Effector memory CD4-positive, alpha-beta T cell (primary cell): ENCODE results near the gene WRAP73.
"Not testable (repeated sequence)": the region's sequence is repeated elsewhere in the genome, so short reads cannot be mapped to it uniquely, and the experiment has no call there.

Experiments used
- DNase-seq, 3 donors: peaks; one replicate each; pipeline ENCODE4 v3.0.0-alpha.2; 2020
- H3K27ac ChIP-seq: 2 replicates; pipeline ENCODE4 v1.7.0; 2013; ENCODE audit warnings: mild to moderate bottlenecking, low read length, moderate library complexity; ENCODE audit not compliant: insufficient read depth, poor library complexity, severe bottlenecking
- H3K27me3 ChIP-seq: replicated peaks from 2 replicates; pipeline ENCODE4 v1.7.0; 2013; ENCODE audit warnings: mild to moderate bottlenecking, low read length; ENCODE audit not compliant: insufficient read depth, control insufficient read depth, poor library complexity, severe bottlenecking
- H3K36me3 ChIP-seq: 2 replicates; pipeline ENCODE4 v1.7.0; 2013; ENCODE audit warnings: mild to moderate bottlenecking, low read length, moderate library complexity; ENCODE audit not compliant: control insufficient read depth, insufficient read depth
- H3K4me1 ChIP-seq: 2 replicates; pipeline ENCODE4 v1.7.0; 2013; ENCODE audit warnings: low read length, mild to moderate bottlenecking; ENCODE audit not compliant: control insufficient read depth, insufficient read depth, poor library complexity, severe bottlenecking
- H3K4me3 ChIP-seq: 2 replicates; pipeline ENCODE4 v1.7.0; 2013; ENCODE audit warnings: low read length, low read depth, mild to moderate bottlenecking; ENCODE audit not compliant: insufficient read depth, poor library complexity, severe bottlenecking
- H3K9me3 ChIP-seq: 2 replicates; pipeline ENCODE4 v1.7.0; 2013; ENCODE audit warnings: mild to moderate bottlenecking, low read length, moderate library complexity; ENCODE audit not compliant: control insufficient read depth

Gene WRAP73

DNA sequence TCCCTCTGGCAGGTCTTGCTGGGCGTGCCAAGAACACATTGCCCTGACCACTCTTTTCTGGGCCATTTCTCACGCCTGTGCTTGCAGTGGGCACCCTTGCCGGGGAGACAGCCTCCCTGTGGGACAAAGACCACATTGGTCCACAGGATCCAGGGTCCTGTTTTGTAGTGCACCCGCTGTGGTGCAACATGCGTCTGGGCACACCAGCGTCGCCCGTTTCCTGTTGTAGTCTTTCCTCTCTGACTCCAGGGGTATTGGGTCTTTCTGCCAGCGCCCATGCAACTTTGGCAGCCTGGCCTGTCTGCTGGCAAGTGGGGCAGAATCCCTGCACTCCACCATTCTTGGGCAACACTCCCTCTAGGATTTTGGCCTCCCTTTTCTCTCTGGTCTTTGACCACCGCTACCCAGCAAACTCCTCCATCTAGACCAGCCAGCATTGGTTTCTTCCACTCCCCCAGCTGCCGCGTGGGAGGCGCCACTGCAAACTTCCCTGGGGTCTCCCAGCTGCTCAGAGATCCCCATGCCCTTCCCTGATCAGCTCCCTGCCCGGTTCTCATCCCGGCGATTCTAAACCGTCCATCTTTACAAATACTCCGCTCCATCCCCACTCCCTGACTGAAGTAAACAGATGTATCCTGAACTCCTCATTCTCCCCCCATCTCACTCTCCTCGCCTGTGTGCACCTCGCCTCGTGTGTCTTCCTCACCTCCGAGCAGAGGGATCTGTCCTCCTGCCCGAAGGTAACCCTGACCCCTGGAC, 26.3 kb downstream of the WRAP73 start:
- peaks cover 14% of the 10 kb centered on the region for H3K36me3 ChIP-seq
- peak overlapping the region; percentile 98 for H3K4me3 ChIP-seq
- peaks cover 20% of the 10 kb centered on the region for H3K4me1 ChIP-seq
- H3K27me3 ChIP-seq: no peaks in the 10 kb centered on the region
- H3K27ac ChIP-seq: peak overlapping the region; percentile 75
- no peaks in the 10 kb centered on the region for H3K9me3 ChIP-seq
- no peak for DNase-seq

DNA sequence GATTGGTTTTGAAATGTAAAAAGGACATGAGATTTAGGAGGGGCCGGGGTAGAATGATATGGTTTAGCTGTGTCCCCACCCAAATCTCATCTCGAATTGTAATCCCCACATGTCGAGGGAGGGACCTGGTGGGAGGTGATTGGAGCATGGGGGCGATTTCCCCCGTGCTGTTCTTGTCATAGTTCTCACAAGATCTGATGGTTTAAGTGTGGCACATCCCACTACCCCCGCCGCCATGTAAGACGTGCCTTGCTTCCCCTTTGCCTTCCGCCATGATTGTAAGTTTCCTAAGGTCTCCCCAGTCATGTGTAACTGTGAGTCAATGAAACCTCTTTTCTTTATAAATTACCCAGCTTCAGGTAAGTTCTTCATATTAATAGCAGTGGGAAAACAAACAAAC, 27.8 kb downstream of the WRAP73 start:
- H3K4me1 ChIP-seq: peaks cover 20% of the 10 kb centered on the region
- not testable (repeated sequence) for DNase-seq, H3K27ac ChIP-seq, H3K4me3 ChIP-seq, H3K27me3 ChIP-seq, H3K36me3 ChIP-seq, H3K9me3 ChIP-seq

DNA sequence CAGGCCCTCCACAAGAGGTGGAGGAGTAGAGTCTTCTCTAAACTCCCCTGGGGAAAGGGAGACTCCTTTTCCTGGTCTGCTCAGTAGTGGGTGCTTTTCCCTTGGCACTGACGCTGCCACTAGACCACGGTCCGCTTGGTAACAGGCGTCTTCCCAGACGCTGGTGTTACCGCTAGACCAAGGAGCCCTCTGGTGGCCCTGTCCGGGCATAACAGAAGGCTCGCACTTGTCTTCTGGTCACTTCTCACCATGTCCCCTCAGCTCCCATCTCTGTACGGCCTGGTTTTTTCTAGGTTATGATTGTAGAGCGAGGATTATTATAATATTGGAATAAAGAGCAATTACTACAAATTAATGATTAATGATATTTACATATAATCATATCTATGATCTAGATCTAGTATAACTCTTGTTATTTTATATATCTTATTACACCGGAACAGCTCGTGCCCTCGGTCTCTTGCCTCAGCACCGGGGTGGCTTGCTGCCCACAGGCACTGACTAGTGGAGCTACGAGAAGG, 28.7 kb downstream of the WRAP73 start:
- H3K36me3 ChIP-seq, H3K27me3 ChIP-seq, DNase-seq, H3K27ac ChIP-seq, H3K4me3 ChIP-seq, H3K9me3 ChIP-seq: not testable (repeated sequence)
- peaks cover 20% of the 10 kb centered on the region for H3K4me1 ChIP-seq

- no peaks in the 10 kb centered on the region for H3K36me3 ChIP-seq
- no peaks in the 10 kb centered on the region for H3K27me3 ChIP-seq
- peaks cover 20% of the 10 kb centered on the region for H3K4me1 ChIP-seq
- no peak overlapping the region for H3K4me3 ChIP-seq
- no peak overlapping the region for H3K27ac ChIP-seq
- DNase-seq: no peak
- no peaks in the 10 kb centered on the region for H3K9me3 ChIP-seq
Observed at GRCh38 chr1:3620708-3621107, 29.2 kb downstream of the WRAP73 start.

- DNase-seq: peak; percentile 47 to 68 (median 53)
- Histone ChIP-seq H3K27me3 (no peaks in the 10 kb centered on the region), H3K36me3 (no peaks in the 10 kb centered on the region), H3K4me3 (no peak overlapping the region), H3K4me1 (peaks cover 15% of the 10 kb centered on the region), H3K9me3 (no peaks in the 10 kb centered on the region), H3K27ac (no peak overlapping the region)
Observed at GRCh38 chr1:3618881-3619671, 30.8 kb downstream of the WRAP73 start.

- no peak overlapping the region for H3K27ac ChIP-seq
- no peaks in the 10 kb centered on the region for H3K36me3 ChIP-seq
- H3K4me1 ChIP-seq: peaks cover 9% of the 10 kb centered on the region
- H3K9me3 ChIP-seq: no peaks in the 10 kb centered on the region
- DNase-seq: no peak
- no peak overlapping the region for H3K4me3 ChIP-seq
- H3K27me3 ChIP-seq: no peaks in the 10 kb centered on the region
Observed at GRCh38 chr1:3618531-3618880, 31.4 kb downstream of the WRAP73 start.

DNA sequence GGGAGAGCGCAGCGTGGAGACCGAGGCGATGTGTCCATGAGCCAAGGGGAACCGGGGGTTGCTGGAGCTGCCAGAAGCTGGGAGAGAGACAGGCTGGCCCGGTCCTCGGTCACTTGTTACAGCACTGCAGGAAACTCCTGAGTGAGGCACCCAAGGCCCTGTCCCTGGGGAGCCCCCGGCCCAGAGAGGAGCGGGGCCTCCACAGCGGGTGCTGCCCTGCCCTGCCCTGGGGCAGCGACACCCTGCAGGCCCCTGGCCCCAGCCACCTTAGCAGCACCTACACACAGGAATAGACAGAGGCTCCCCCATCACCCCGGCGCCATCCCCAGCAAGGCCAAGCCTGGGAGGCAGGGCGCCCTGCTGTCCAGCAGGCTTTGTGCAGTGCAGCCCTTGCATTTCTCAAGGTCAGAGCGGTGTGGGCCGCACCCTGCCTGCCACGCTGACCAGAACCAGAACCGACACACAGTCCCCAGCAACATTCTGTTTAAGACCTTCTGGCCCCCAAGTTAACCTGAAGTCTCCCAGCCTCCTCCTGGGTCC, 32.0 kb downstream of the WRAP73 start:
- no peaks in the 10 kb centered on the region for H3K9me3 ChIP-seq
- peaks cover 5% of the 10 kb centered on the region for H3K4me1 ChIP-seq
- no peak overlapping the region for H3K27ac ChIP-seq
- H3K27me3 ChIP-seq: no peaks in the 10 kb centered on the region
- no peak for DNase-seq
- no peak overlapping the region for H3K4me3 ChIP-seq
- H3K36me3 ChIP-seq: no peaks in the 10 kb centered on the region

DNA sequence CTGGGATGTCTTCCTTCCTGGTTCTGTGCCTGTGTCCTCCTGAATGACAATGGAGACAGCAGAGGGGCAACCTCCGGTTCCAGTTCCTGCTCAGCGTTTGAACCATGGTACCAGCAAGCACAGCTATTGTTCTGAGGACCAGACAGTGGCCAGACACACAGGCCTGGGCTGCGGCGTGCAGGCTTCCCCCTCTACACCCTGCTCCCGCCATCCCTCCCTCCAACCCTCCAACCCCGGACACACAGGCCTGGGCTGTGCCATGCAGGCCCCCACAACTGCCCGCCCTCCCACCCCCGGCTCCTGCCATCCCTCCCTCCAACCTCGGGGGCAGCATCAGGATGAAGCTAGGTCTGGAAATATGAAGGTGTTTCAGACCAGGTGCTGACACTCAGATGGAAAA, 33.0 kb downstream of the WRAP73 start:
- Histone ChIP-seq H3K27me3 (no peaks in the 10 kb centered on the region), H3K4me1 (peaks cover 6% of the 10 kb centered on the region), H3K27ac (no peak overlapping the region), H3K4me3 (no peak overlapping the region), H3K9me3 (no peaks in the 10 kb centered on the region), H3K36me3 (no peaks in the 10 kb centered on the region)
- DNase-seq: no peak

DNA sequence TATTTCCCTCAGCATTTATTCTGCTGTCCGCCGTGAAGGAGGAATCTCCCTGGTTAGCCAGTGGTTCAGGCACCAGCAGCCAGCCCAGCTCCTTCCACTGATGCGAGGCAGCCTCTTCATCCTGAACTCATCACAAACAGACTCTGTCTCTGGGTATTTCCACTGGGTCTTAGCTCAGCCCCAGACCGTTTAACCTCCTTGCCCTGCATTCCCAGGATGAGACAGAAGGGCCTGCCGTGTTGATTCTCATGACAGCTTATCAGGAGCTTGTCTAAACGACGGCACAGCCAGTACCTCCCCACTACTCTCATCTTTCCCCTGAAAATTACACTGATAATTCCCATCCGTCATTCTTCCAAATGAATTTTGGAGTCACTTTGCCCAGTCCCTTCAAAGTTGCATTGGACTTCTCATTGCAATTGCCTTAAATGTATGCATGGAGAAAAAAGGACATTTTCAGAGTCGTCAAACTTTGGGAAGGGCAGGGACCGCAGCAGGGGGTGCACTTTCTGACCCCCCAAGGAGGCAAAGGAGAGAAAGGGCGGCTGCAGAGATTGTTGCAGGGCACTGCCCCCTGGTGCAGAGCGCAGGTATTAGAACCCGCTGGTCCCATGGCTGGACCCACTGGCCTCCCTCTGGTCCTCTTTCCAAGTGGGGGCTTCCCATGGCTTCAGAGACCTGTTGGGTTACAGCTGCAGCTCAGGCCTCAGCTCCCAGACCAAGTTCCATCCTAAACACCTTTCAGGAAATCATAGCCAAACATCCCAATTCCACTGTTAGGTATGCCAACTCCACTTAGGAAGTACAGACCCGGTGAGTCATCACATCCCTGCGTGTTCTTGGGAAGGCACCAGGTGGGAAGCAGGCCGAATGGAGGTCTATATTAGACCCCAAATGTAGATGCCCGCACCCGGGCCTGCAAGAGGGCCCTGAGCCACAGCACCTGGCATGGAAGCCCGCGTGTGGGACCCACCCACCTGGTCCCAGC, 34.9 kb downstream of the WRAP73 start:
- H3K9me3 ChIP-seq: no peaks in the 10 kb centered on the region
- peaks cover under 1% of the 10 kb centered on the region for H3K27me3 ChIP-seq
- DNase-seq: no peak
- H3K4me1 ChIP-seq: peaks cover 22% of the 10 kb centered on the region
- no peak overlapping the region for H3K27ac ChIP-seq
- no peaks in the 10 kb centered on the region for H3K36me3 ChIP-seq
- H3K4me3 ChIP-seq: no peak overlapping the region
